HG03460 (cell line): ENCODE results near the gene COMMD10.

ENCODE experiments used
- ATAC-seq: cut with Tn5 transposase; IDR thresholded peaks from one replicate; pipeline ENCODE4 v1.9.1; 2021; ENCODE audit not compliant: unreplicated experiment

Gene COMMD10

DNA sequence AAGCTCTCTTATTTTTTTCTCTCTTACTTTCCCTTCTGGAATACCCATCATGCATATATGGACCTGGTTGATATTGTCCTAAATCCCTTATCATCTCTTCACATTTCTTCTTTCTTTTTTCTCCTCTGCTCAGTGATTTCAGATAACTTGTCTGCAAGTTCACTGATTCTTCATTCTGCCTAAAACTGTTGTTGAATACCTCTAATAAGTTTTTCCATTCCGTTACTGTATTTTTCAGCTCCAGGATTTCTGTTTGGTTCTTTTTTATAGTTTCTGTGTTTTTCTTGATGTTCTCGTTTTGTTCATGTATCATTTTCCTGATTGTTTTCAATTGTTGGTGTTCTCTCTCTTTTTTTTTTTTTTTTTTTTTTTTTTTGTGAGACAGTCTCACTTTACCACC lies 203.7 kb downstream of the COMMD10 start:
- no peak for ATAC-seq

- no peak for ATAC-seq
Measured at GRCh38 chr5:116289276-116289675, 204.5 kb downstream of the COMMD10 start.

- no peak for ATAC-seq
Measured at GRCh38 chr5:116291271-116291670, 206.4 kb downstream of the COMMD10 start.

DNA sequence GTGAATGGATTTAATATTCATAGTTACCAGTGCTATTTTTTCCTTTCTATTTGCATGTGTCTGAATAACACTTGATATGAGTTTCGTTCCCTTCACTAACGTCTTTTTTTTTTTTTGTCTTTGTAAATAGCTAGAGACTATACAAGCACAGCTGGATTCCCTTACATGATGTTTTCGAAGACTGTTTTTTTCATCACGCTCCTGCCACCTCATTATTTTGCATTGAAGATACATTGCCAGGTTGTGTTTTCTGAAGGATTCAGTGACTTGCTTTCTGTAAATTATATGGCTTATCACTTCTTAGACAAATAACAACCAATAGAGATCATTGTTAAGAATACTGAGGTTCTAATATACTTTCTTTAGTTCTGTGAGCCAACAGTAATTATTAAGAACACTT lies 207.5 kb downstream of the COMMD10 start:
- no peak for ATAC-seq

DNA sequence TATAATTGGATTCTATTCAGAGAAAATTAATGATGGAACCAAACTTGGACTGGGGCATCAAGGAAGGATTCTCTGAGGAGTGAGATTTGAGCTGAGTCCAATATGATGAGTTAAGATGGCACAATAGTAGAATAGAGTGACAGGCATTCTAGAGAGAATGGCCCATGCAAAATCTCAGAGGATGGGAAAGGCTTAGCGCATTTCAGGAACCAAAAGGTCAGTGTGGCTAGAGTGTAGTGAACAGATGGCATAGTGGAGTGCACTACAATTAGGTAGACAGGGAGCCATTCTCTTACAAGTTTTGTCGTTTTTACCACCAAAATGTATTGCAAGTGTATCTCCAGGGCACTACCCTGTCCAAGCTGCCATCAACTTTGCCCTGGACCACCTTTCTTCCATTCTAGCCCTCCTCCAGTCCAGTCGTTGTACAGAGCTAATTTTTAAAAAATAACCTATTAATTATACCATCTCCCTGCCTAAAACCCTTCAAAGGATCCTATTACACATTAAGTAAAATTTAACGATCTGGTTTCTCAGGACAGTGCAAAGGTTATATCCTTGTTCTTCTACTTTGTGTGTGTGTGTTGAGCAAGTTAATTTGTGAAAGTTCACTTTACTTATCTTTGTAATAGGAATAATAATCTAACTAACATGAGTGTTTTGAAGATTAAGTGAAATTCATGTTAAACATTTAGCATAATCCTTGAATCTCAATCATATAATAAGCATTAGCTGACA lies 211.7 kb downstream of the COMMD10 start:
- no peak for ATAC-seq

- no peak for ATAC-seq
Measured at GRCh38 chr5:116297296-116297814, 212.5 kb downstream of the COMMD10 start.

GRCh38 chr5:116299746-116300640 lies 215.2 kb downstream of the COMMD10 start:
- no peak for ATAC-seq

- no peak for ATAC-seq
Measured at GRCh38 chr5:116301110-116301509, 216.3 kb downstream of the COMMD10 start.

- no peak for ATAC-seq
Measured at GRCh38 chr5:116303340-116303739, 218.5 kb downstream of the COMMD10 start.

DNA sequence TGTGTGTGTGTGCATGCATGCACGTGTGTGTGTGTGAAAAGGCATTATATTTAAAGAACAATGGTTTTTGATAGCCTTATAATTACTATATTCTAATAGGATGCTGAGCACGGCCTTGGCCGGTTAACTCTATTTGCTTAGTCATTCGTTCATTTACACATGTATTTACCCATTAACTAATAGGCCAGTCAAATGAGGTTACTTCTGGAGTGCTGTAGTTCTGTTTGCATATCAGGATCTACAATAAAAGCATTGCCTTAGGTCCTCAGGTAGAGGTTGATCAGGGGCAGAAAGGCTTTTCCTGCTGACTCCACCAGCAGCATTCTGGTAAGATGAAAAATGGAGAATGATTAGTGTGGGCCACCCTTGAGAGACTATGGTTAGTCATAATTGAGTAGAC lies 219.0 kb downstream of the COMMD10 start:
- ATAC-seq: no peak

DNA sequence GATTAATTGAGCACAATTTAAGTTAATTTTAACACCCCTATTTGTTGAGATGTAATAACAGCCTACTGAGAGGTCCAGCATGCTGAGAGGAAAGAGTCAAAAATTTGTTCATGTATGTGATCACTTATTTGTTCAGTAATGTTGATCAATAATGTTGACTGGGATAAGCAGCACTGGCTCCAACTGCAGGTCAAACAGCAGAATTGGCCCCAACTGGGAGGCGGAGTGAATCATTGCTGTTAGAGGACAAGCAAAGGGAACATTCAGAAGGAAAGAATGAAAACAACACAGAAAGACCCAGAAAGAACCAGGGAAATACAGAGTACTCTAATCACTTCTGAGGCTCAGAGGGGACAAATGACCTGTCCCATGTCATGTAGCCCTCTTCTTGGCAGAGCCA lies 221.1 kb downstream of the COMMD10 start:
- no peak for ATAC-seq

DNA sequence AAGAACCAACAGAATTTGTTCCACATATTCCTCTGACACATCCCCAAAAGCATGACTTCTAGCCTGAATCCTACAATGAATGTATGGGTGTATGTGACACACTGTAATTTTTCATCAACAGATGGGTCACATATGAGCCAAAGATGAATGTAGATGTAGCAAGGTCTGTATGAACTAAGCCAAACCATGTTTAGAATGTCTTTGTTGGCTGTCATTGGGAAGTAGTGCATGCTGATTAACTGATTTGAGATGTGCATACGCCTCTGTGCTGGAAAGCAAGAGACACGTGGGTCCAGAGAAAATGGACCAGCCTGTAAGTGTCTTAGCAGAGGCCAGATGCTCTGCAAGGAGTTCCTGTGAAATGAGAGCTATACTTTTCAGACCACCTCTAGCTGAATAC lies 222.0 kb downstream of the COMMD10 start:
- no peak for ATAC-seq

DNA sequence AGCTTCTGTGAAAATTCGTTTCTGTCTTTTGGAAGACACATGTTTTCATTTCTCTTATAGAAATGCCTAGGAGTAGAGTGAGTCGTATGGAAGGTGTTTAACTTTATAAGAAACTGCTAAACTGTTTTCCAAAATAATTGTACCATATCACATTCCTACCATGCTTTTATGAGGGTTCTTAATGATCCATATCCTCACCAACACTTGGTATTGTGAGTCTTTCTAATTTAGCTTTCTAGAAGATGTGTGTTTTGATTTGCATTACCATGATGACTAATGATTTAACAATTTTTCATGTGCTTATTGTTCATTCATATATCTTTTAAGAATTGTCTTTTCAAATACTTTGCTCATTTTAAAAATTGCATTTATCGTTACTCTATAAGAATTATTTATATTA lies 223.6 kb downstream of the COMMD10 start:
- ATAC-seq: no peak

DNA sequence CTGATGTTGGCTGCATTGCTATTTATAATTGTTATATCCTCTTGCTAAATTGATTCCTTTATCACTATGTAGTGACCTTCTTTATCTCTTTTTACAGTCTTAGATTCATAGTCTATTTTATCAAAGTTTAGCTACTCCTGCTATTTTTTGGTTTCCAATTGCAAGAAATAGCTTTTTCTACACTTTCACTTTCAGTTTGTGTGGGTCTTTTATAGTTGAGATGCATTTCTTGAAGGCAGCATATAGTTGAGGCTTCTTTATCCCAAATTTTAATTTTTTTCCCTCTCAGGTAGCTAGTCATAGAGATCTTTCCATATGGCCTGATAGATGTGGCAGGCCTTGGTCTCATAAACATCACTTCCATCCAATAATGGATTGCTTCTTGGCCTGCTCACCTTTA lies 228.5 kb downstream of the COMMD10 start:
- no peak for ATAC-seq

DNA sequence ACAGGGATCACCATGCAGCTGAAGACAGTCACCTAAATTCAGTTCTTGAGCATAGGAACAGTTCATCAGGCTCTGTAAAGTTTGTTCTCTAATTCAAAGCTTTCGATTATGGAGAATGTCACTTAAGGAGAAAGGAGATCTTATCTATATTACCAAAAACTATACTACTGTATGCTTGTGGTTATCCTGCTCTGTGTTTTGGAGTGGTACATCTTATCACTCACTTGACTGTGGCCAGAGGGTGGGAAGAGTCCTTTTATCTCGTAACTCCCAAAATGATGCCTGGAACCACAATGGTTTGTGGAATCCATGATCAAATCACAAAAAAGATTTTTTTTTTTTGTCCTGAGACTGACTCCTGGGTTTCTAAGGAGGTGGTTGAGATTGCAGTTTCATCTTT lies 230.7 kb downstream of the COMMD10 start:
- ATAC-seq: no peak

GRCh38 chr5:116318091-116318854 lies 233.4 kb downstream of the COMMD10 start:
- ATAC-seq: no peak

GRCh38 chr5:116320486-116320885 lies 235.7 kb downstream of the COMMD10 start:
- no peak for ATAC-seq

- ATAC-seq: no peak
Measured at GRCh38 chr5:116329503-116329902, 244.7 kb downstream of the COMMD10 start.

DNA sequence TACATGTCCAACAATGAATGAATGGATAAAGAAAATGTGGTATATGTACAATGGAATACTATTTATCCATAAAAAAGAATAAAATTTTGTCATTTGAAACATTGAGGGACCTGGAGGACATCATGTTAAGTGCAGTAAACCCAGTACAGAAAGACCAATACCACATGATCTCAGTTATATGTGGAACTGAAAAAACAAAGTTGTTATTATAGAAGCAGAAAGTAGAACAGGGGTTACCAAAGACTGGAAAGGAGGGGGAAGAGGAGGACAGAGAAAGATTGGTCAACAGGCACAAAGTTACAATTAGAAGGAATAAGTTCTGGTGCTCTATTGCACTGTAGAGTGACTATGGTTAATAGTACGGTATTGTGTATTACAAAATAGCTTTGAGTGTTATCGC lies 256.0 kb downstream of the COMMD10 start:
- peak; percentile 62 for ATAC-seq
